ENCODE measurements around the gene PRAMEF13.
"Not testable (repeated sequence)": the region's sequence is repeated elsewhere in the genome, so short reads cannot be mapped to it uniquely, and the experiment has no call there.

Gene PRAMEF13, protein sequence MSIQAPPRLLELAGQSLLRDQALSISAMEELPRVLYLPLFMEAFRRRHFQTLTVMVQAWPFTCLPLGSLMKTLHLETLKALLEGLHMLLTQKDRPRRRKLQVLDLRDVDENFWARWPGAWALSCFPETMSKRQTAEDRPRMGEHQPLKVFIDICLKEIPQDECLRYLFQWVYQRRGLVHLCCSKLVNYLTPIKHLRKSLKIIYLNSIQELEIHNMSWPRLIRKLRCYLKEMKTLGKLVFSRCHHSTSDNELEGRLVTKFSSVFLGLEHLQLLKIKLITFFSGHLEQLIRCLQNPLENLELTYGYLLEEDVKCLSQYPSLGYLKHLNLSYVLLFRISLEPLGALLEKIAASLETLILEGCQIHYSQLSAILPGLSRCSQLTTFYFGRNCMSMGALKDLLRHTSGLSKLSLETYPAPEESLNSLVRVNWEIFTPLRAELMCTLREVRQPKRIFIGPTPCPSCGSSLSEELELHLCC

DNA sequence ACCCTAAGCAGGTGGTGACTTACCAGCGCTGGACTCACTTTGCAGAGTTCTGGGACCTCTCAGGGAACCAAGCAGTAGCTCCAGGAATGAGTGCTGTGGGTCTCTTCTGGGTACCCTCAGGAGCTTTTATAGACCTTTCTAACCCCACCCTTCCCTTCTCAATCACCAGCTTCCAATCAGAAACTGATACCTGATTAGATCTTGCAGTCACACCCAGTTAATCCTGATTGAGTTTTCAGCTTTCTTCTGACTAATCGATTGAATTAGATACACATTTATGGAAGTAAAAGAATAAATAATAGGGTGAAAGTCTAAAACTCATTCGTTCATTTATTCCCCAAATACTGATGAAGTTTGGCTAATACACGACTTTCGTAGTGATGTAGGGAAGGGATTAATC, at the start of gene PRAMEF13:
Gene PRAMEF13, minus strand, starts transcription at position 101 of the 400 bp plus-strand sequence. CDS start 1,820 bp downstream, outside the sequence.
- not testable (repeated sequence) for H3K27ac ChIP-seq (ENCODE audit: low read depth, low read length); H3K4me1 ChIP-seq (ENCODE audit: control insufficient read depth, insufficient read depth, low read length); H3K9ac ChIP-seq (ENCODE audit: low read length); H3K36me3 ChIP-seq (ENCODE audit: control insufficient read depth, insufficient read depth, low read length); H3K27me3 ChIP-seq (ENCODE audit: control insufficient read depth, insufficient read depth, low read length); H3K4me3 ChIP-seq (ENCODE audit: low read length)

DNA sequence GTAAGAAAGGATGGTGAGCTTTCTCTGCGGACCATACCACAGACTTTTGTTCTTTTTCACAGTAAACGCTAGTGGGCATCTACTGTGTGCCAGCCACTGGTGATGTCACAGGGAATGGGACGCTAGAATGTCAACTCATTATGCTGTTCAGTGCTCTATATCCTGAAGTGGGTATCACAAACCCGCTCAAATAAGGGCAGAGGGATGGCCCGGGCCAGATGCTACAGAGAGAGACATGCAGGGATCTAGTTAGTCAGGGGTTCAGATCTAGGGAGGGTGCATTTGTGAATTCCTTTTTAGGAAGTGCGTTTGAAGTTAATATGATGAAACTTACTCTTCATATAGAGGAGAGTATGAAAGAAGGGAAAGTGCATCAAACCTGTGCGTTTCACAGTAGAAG, 45.9 kb upstream of the PRAMEF13 start:
- not testable (repeated sequence) for H3K9ac ChIP-seq (ENCODE audit: low read length); H3K27me3 ChIP-seq (ENCODE audit: control insufficient read depth, insufficient read depth, low read length); H3K36me3 ChIP-seq (ENCODE audit: control insufficient read depth, insufficient read depth, low read length); H3K27ac ChIP-seq (ENCODE audit: low read depth, low read length); H3K4me1 ChIP-seq (ENCODE audit: control insufficient read depth, insufficient read depth, low read length); H3K4me3 ChIP-seq (ENCODE audit: low read length)

DNA sequence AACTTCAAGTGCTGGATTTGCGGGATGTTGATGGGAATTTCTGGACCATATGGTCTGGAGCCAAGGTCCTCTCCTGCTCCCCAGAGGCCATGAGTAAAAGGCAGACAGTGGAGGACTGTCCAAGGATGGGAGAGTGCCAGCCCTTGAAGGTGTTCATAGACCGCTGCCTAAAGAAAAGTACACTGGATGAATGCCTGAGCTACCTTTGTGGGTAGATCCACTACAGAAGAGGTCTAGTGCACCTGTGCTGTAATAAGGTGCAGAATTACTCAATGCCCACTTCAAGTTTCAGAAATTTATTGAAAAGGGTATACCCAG, 45.3 kb upstream of the PRAMEF13 start:
- H3K4me3 ChIP-seq (ENCODE audit: low read length); H3K27me3 ChIP-seq (ENCODE audit: control insufficient read depth, insufficient read depth, low read length); H3K36me3 ChIP-seq (ENCODE audit: control insufficient read depth, insufficient read depth, low read length): not testable (repeated sequence)

DNA sequence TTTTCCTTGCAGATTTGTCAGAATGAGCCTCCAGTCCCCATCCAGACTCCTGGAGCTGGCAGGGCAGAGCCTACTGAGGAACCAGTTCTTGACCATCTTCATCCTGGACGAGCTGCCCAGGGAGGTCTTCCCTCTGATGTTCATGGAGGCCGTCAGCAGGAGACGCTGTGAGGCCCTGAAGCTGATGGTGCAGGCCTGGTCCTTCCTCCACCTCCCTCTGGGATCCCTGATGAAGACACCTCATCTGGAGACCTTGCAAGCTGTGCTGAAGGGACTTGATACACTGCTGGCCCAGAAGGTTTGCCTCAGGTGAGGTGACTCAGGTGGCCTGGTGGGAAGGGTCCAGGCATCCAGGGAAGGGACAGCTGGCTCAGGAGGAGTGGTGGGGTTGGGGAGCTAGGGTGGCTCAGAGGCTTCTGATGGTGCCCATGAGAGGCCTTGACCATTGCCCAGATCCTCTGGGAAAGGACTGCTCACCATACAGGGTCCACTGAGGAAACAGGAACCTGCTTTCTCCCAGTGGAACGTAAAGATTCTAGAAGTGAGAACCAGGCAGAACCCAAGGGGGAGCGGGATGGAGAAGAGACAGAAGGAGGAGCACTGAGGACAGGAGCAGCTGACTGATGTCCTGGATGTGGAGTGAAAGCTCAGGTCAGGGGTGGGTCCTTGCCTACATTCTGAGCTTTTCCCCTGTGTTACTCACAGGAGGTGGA, 44.8 kb upstream of the PRAMEF13 start:
- not testable (repeated sequence) for H3K36me3 ChIP-seq (ENCODE audit: control insufficient read depth, insufficient read depth, low read length); H3K4me3 ChIP-seq (ENCODE audit: low read length); H3K4me1 ChIP-seq (ENCODE audit: control insufficient read depth, insufficient read depth, low read length); H3K9ac ChIP-seq (ENCODE audit: low read length); H3K27ac ChIP-seq (ENCODE audit: low read depth, low read length); H3K27me3 ChIP-seq (ENCODE audit: control insufficient read depth, insufficient read depth, low read length)

More for the DNA sequence above, 45.3 kb upstream of the PRAMEF13 start:
- H3K4me1 ChIP-seq (ENCODE audit: control insufficient read depth, insufficient read depth, low read length); H3K9ac ChIP-seq (ENCODE audit: low read length); H3K27ac ChIP-seq (ENCODE audit: low read depth, low read length): not testable (repeated sequence)

DNA sequence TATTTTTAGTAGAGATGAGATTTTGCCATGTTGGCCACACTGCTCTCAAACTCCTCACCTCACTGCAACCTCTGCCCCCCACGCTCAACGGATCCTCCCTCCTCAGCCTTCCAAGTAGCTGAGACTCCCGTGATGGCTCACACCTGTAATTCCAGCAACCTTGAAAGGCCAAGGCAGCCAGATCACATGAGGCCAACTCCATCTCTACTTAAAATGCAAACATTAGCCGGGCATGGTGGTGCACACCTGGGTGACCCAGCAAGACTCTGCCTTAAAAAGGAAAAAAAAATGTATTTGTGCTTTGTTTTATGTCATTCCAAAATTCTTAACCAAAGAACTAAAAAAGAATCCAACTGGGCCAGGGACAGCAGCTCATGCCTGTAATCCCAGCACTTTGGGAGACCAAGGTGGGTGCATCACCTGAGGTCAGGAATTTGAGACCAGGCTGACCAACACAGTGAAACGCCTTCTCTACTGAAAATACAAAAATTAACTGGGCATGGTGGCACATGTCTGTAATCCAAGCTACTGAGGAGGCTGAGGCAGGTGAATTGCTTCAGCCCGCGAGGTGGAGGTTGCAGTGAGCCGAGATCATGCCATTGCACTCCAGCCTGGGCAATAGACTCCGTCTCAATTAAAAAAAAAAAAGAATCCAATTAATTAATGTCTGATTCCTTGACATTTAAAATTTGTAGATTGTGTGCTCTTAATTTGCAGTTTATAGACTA, 42.5 kb upstream of the PRAMEF13 start:
- H3K36me3 ChIP-seq (ENCODE audit: control insufficient read depth, insufficient read depth, low read length); H3K4me3 ChIP-seq (ENCODE audit: low read length); H3K27me3 ChIP-seq (ENCODE audit: control insufficient read depth, insufficient read depth, low read length); H3K27ac ChIP-seq (ENCODE audit: low read depth, low read length); H3K4me1 ChIP-seq (ENCODE audit: control insufficient read depth, insufficient read depth, low read length); H3K9ac ChIP-seq (ENCODE audit: low read length): not testable (repeated sequence)

- H3K4me1 ChIP-seq (ENCODE audit: control insufficient read depth, insufficient read depth, low read length); H3K9ac ChIP-seq (ENCODE audit: low read length); H3K36me3 ChIP-seq (ENCODE audit: control insufficient read depth, insufficient read depth, low read length); H3K27me3 ChIP-seq (ENCODE audit: control insufficient read depth, insufficient read depth, low read length); H3K4me3 ChIP-seq (ENCODE audit: low read length); H3K27ac ChIP-seq (ENCODE audit: low read depth, low read length): not testable (repeated sequence)
Measured at GRCh38 chr1:13239633-13240032, 38.4 kb upstream of the PRAMEF13 start.

DNA sequence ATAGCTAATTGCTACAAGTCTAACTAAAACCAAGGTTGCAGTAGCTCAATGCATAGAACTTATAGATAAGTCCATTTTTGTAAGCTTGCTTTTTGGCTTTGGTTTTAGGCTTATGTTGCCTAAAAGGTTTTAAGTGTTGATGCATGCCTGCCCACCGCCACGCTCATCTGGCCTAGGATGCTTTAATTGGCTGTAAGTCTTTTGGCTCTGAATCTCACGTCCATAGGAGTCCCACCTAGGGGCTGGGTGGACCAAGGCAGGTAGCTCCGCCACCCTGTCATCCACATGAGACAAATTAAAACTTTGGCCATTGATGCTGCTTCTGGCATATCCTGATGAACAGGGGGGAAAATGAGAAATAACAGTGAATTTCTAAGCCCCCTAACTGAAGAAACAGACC, 36.4 kb upstream of the PRAMEF13 start:
- H3K27me3 ChIP-seq (ENCODE audit: control insufficient read depth, insufficient read depth, low read length); H3K36me3 ChIP-seq (ENCODE audit: control insufficient read depth, insufficient read depth, low read length); H3K4me3 ChIP-seq (ENCODE audit: low read length); H3K27ac ChIP-seq (ENCODE audit: low read depth, low read length); H3K9ac ChIP-seq (ENCODE audit: low read length); H3K4me1 ChIP-seq (ENCODE audit: control insufficient read depth, insufficient read depth, low read length): not testable (repeated sequence)

DNA sequence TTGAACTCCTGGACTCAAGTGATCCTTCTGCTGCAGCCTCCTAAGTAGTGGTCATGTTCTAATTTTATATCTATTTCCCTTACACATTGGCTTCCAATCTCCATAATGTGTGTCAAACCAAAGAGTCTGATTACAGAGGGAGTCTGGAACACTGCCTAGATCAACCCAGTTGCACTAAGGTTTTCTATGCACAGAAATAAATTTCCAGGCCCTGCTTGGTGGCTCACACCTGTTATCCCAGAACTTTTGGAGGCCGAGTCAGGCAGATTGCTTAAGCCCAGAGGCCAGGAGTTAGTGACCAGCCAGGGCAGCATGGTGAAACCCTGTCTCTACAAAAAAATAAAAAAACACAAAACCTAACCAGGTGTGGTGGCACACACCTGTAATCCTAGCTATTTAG, 32.8 kb upstream of the PRAMEF13 start:
- H3K4me3 ChIP-seq (ENCODE audit: low read length); H3K27ac ChIP-seq (ENCODE audit: low read depth, low read length); H3K27me3 ChIP-seq (ENCODE audit: control insufficient read depth, insufficient read depth, low read length); H3K36me3 ChIP-seq (ENCODE audit: control insufficient read depth, insufficient read depth, low read length); H3K9ac ChIP-seq (ENCODE audit: low read length); H3K4me1 ChIP-seq (ENCODE audit: control insufficient read depth, insufficient read depth, low read length): not testable (repeated sequence)

DNA sequence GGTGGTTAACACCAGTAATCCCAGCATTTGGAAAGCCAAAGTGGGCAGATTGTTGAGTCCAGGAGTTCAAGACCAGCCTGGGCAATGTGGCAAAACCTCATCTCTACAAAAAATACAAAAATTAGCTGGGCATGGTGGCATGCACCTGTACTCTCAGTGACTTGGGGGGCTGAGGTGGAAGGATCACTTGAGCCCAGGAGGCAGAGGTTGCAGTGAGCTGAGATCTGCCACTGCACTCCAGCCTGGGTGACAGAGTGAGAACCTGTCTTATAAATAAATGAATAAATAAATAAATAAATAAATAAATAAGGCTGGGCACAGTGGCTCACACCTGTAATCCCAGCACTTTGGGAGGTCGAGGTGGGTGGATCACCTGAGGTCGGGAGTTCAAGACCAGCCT, 30.8 kb upstream of the PRAMEF13 start:
- not testable (repeated sequence) for H3K4me3 ChIP-seq (ENCODE audit: low read length); H3K27ac ChIP-seq (ENCODE audit: low read depth, low read length); H3K9ac ChIP-seq (ENCODE audit: low read length); H3K36me3 ChIP-seq (ENCODE audit: control insufficient read depth, insufficient read depth, low read length); H3K4me1 ChIP-seq (ENCODE audit: control insufficient read depth, insufficient read depth, low read length); H3K27me3 ChIP-seq (ENCODE audit: control insufficient read depth, insufficient read depth, low read length)

DNA sequence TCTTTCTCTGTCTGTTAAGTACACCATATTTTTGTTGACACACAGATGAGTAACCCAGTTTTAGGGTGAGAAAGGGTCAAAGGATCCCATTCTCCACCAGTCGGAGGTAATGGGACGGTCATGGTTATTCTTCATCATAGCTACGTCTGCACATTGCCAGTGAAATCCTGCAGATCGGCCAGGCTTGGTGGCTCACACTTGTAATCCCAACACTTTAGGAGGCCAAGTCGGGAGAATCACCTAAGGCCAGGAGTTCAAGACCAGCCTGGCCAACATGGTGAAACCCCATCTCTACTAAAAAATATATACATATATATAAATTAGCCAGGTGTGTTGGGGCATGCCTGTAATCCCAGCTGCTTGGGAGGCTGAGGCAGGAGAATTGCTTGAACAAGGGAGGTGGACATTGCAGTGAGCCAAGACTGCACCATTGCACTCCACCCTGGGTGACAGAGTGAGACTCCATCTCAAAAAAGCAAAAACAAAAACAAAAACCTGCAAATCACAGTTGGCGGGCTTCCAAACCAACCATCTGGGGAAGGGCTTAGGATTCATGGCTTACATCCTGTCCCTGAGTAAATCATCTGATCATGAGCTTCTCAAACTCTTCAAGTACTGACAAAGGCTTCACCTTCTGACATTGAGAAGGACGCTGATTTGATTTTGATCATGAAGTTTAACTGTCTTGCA, 30.0 kb upstream of the PRAMEF13 start:
- not testable (repeated sequence) for H3K27me3 ChIP-seq (ENCODE audit: control insufficient read depth, insufficient read depth, low read length); H3K9ac ChIP-seq (ENCODE audit: low read length); H3K4me1 ChIP-seq (ENCODE audit: control insufficient read depth, insufficient read depth, low read length); H3K36me3 ChIP-seq (ENCODE audit: control insufficient read depth, insufficient read depth, low read length); H3K4me3 ChIP-seq (ENCODE audit: low read length); H3K27ac ChIP-seq (ENCODE audit: low read depth, low read length)

DNA sequence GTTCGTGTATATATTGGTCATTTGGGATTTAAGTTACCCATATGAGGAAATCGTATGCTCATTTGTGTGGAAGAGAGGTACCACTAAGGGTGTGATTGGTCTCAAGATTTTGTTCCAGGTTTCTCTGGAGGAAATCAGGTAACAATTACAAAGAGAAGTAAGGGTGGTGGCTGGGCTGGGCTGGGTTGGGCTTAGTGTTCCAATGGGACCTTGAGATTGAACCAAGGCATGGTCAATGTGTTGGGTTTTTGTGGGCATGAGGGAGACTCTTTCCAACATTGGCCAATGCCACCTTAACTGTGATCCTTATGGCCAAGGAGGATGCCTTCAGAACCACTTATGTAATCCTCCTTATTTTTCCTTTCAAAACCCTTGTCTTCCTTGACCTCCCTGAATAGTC, 29.4 kb upstream of the PRAMEF13 start:
- not testable (repeated sequence) for H3K4me3 ChIP-seq (ENCODE audit: low read length); H3K27me3 ChIP-seq (ENCODE audit: control insufficient read depth, insufficient read depth, low read length); H3K4me1 ChIP-seq (ENCODE audit: control insufficient read depth, insufficient read depth, low read length); H3K27ac ChIP-seq (ENCODE audit: low read depth, low read length); H3K36me3 ChIP-seq (ENCODE audit: control insufficient read depth, insufficient read depth, low read length); H3K9ac ChIP-seq (ENCODE audit: low read length)

DNA sequence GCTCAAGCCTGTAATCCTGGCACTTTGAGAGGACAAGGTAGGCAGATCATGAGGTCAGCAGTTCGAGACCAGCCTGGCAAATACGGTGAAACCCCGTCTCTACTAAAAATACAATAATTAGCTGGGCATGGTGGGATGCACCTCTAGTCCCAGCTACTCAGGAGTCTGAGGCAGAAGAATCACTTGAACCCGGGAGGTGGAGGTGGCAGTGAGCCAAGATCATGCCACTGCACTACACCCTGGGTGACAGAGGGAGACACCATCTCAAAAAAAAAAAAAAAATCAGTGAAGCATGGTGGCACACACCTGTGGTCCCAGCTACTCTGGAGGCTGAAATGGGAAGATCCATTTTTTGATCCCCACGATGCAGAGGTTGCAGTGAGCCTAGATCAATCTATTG, 28.9 kb upstream of the PRAMEF13 start:
- not testable (repeated sequence) for H3K36me3 ChIP-seq (ENCODE audit: control insufficient read depth, insufficient read depth, low read length); H3K9ac ChIP-seq (ENCODE audit: low read length); H3K27ac ChIP-seq (ENCODE audit: low read depth, low read length); H3K4me3 ChIP-seq (ENCODE audit: low read length); H3K4me1 ChIP-seq (ENCODE audit: control insufficient read depth, insufficient read depth, low read length); H3K27me3 ChIP-seq (ENCODE audit: control insufficient read depth, insufficient read depth, low read length)
